ENCODE data around the gene TFDP1.

DNA sequence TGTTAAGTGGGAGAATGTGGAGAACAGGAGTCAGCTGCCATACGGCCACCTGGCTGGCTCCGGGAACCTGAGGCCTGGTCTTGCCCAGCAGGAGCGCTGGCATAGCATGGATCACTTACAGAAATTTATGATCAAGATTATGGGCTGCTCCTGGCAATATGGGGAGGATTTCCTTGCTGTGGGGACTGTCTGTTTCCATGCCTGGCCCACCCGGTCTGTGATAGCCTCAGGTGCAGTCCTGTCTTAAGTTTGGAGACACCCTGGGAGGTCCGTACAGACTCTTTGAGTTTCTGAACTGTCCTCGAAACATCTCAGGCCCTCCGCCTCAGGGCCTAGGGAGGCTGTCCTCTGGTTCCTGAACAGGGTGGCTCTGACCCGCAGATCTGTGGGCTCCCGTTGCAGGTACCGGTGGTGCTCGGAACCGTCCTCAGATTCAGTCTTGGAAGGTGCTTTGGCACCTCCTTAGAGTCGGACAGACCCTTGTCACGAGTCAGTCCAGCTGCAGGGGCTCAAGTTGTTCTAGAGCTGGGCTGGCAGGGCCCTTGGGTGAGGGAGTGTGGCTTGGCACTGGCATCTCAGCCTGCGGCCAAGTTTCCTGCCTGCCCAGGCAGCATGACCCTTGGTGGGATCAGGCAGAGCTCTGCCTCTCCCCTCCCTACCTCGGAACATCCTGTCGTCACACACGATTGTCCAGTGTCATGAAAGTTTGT, 4.9 kb downstream of the TFDP1 start:
- TF ChIP-seq, protein P1, sequence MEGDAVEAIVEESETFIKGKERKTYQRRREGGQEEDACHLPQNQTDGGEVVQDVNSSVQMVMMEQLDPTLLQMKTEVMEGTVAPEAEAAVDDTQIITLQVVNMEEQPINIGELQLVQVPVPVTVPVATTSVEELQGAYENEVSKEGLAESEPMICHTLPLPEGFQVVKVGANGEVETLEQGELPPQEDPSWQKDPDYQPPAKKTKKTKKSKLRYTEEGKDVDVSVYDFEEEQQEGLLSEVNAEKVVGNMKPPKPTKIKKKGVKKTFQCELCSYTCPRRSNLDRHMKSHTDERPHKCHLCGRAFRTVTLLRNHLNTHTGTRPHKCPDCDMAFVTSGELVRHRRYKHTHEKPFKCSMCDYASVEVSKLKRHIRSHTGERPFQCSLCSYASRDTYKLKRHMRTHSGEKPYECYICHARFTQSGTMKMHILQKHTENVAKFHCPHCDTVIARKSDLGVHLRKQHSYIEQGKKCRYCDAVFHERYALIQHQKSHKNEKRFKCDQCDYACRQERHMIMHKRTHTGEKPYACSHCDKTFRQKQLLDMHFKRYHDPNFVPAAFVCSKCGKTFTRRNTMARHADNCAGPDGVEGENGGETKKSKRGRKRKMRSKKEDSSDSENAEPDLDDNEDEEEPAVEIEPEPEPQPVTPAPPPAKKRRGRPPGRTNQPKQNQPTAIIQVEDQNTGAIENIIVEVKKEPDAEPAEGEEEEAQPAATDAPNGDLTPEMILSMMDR (conservative IDR thresholded peaks at IDR 0.05; ENCODE audit: low read length): no peak
- TF ChIP-seq EZH2phosphoT487 (IDR thresholded peaks at IDR 0.05; ENCODE audit: borderline replicate concordance, low read depth, low read length): no peak
